Effector memory CD8-positive, alpha-beta T cell (primary cell): ENCODE data around the gene KLHL22.
"Not testable (repeated sequence)": the region's sequence is repeated elsewhere in the genome, so short reads cannot be mapped to it uniquely, and the experiment has no call there.

Experiments
- ATAC-seq: fragments of 150-1000 bp; cut with Tn5 transposase; replicated peaks from 2 replicates; pipeline ENCODE4 v1.10.0; 2021; ENCODE audit warnings: mild to moderate bottlenecking, moderate library complexity
- DNase-seq, 3 experiments: peaks; one replicate each; pipeline ENCODE4 v3.0.0; 2021
- H3K27ac Mint-ChIP-seq, 2 donors: one replicate each; pipeline ENCODE4 v1.8.0; 2022; ENCODE audit warnings: mild to moderate bottlenecking in 2 of 2, mixed read lengths in 2 of 2, moderate library complexity in 2 of 2
- H3K27me3 Mint-ChIP-seq, 2 donors: one replicate each; pipeline ENCODE4 v1.8.0; 2022; ENCODE audit warnings: mixed read lengths in 2 of 2
- H3K36me3 Mint-ChIP-seq: one replicate; pipeline ENCODE4 v1.8.0; 2022; ENCODE audit warnings: mild to moderate bottlenecking, moderate library complexity, mixed read lengths; ENCODE audit not compliant: insufficient read depth
- H3K4me1 Mint-ChIP-seq, 2 donors: one replicate each; pipeline ENCODE4 v1.8.0; 2022; ENCODE audit warnings: low read depth in 2 of 2, mixed read lengths in 2 of 2
- H3K4me3 Mint-ChIP-seq, 2 donors: one replicate each; pipeline ENCODE4 v1.8.0; 2022; ENCODE audit warnings: mild to moderate bottlenecking in 2 of 2, mixed read lengths in 2 of 2, moderate library complexity in 2 of 2
- H3K9me3 Mint-ChIP-seq, 2 donors: one replicate each; pipeline ENCODE4 v1.8.0; 2022; ENCODE audit warnings: mixed read lengths in 2 of 2
- total RNA-seq, 9 experiments: gene quantifications; one replicate each; lab custom pipeline; 2026; lab: John Stamatoyannopoulos, UW

Gene KLHL22, protein sequence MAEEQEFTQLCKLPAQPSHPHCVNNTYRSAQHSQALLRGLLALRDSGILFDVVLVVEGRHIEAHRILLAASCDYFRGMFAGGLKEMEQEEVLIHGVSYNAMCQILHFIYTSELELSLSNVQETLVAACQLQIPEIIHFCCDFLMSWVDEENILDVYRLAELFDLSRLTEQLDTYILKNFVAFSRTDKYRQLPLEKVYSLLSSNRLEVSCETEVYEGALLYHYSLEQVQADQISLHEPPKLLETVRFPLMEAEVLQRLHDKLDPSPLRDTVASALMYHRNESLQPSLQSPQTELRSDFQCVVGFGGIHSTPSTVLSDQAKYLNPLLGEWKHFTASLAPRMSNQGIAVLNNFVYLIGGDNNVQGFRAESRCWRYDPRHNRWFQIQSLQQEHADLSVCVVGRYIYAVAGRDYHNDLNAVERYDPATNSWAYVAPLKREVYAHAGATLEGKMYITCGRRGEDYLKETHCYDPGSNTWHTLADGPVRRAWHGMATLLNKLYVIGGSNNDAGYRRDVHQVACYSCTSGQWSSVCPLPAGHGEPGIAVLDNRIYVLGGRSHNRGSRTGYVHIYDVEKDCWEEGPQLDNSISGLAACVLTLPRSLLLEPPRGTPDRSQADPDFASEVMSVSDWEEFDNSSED
- total RNA-seq, result 10.6 to 47.9 (median 15.8) reads per million in 9 experiments

DNA sequence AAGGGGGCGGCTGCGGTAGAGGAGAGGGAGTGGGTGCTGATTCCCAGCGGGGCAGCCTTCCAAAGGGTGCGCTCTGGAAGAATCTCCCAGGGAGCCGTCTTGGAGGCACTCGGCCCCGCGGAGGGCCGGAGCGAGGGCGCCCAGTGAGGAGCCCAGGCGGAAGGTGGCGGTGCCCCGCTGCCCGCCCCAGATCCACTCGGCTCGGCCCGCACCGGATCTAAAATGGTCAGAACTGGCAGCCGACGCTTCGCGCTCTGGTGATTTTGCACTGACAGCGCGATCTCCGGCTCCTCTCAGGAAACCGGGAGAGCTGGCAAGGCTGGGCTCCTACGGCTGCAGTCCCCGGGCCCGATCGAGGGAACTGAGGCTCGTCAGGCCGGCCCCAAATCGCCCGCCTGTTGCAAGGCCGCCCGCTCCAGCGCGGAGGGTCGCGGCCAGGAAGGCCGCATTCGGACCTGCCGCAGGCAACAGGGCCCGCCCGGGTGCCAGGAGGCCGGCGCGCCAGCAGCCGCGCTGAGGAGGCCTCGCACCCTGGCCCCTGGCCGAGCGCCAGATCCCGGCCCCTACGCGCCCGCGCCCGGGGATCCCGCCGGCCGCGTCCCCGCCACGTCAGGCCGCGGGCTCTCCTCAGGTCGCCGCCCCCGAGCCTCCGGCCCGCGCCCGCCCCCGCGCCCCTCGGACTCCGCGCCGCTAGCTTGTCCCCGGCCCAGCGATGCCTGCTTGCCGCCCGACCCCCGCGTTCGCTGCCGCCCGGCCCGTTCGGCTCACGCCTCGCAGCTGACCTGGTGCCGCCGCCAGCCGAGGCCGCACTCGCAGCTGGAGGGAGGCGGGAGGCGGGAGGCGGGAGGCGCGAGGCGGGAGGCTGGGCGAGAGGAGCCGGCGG, at the start of gene KLHL22:
Gene KLHL22 (minus strand): TSS at position 818 of the 883 bp plus-strand sequence. CDS start 6,584 bp downstream, outside the sequence.
- Mint-ChIP-seq H3K36me3 (peaks cover 7% of the 10 kb centered on the region), H3K27ac (peak within 1 kb of the TSS; percentile 90 to 94), H3K27me3 (no peaks in the 10 kb centered on the region), H3K4me3 (peak within 1 kb of the TSS; percentile 91 to 93), H3K4me1 (peaks cover 19 to 42% of the 10 kb centered on the region in 2 donors), H3K9me3 (no peaks in the 10 kb centered on the region)
- peak in 1 of 3 experiments; percentile 13 for DNase-seq
- ATAC-seq, result peak; percentile 18

DNA sequence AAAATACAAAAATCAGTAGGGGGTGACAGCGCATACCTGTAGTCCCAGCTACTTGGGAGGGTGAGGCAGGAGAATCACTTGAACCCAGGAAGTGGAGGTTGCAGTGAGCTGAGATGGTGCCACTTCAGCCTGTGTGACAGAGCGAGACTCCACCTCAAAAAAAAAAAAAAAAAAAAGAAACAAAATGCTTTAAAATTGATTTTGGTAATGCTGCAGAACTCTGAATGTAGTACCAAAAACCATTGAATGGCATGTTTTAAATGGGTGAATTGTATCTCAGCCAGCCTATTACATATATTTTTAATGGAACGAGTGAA, 49.7 kb upstream of the KLHL22 start:
- H3K4me3 Mint-ChIP-seq, result not testable (repeated sequence)
- H3K36me3 Mint-ChIP-seq, result peaks cover 55% of the 10 kb centered on the region

DNA sequence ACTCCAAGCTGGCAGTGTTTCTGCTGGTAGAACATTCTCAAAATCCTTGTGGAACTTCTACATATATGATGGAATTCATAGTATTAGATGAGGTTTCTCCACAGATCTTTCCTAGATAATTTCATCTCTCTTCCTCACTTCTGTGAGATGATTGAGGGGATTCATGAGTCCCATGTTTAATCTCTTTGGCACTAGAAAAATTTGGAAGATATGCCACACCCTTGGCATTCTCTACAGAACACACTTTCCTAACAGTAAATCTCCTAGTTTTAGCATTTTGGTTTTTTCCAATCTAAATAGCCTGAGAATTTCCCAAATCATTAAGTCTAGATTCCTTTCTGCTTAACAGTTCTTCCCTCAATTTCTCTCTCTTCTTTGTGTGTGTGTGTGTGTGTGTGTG, 47.1 kb upstream of the KLHL22 start:
- peak overlapping the region; percentile 67 to 85 for H3K27ac Mint-ChIP-seq
- peak overlapping the region in 1 of 2 donors; percentile 3 for H3K4me3 Mint-ChIP-seq
- H3K36me3 Mint-ChIP-seq, result peaks cover 72% of the 10 kb centered on the region

More for the DNA sequence above, 49.7 kb upstream of the KLHL22 start:
- not testable (repeated sequence) for H3K27me3 Mint-ChIP-seq, DNase-seq, H3K9me3 Mint-ChIP-seq, ATAC-seq
- Mint-ChIP-seq H3K27ac (peak overlapping the region; percentile 85 to 91), H3K4me1 (peaks cover 38 to 51% of the 10 kb centered on the region in 2 donors)

DNA sequence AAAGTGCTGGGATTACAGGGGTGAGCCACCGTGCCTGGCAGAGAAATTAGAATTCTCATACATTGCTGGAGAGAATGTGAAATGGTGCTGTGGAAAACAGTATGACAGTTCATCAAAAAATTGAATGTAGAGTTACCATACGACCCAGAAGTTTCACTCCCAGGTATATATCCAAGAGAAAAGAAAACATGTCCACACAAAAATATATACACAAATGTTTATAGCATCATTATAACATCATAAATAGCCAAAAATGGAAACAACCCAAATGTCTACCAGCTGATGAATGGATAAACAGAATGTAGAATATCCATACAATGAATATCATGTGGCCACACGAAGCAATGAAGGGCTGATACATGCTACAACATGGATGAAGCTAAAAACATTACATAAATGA, 46.5 kb upstream of the KLHL22 start:
- H3K9me3 Mint-ChIP-seq, result no peaks in the 10 kb centered on the region
- no peaks in the 10 kb centered on the region for H3K27me3 Mint-ChIP-seq
- DNase-seq (no peak), ATAC-seq (no peak)
- H3K36me3 Mint-ChIP-seq, result peaks cover 77% of the 10 kb centered on the region
- peaks cover 20 to 32% of the 10 kb centered on the region in 2 donors for H3K4me1 Mint-ChIP-seq
- no peak overlapping the region for H3K4me3 Mint-ChIP-seq
- H3K27ac Mint-ChIP-seq, result peak overlapping the region in 1 of 2 donors; percentile 67

More for the DNA sequence above, 47.1 kb upstream of the KLHL22 start:
- Mint-ChIP-seq H3K4me1 (peaks cover 20 to 30% of the 10 kb centered on the region in 2 donors), H3K9me3 (no peaks in the 10 kb centered on the region), H3K27me3 (no peaks in the 10 kb centered on the region)
- ATAC-seq, result no peak
- no peak for DNase-seq

DNA sequence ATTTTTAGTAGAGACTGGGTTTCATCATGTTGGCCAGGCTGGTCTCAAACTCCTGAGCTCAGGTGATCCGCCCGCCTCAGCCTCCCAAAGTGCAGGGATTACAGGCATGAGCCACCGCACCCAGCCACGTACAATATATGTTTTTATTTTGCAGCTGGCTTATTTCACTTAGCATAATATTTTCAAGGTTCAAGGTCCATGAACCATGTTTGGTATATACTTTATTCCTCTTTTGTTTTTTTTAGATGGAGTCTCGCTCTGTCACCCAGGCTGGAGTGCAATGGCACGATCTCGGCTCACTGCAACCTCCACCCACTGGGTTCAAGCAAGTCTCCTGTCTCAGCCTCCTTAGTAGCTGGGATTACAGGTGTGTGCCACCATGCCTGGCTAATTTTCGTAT, 43.3 kb upstream of the KLHL22 start:
- not testable (repeated sequence) for H3K27ac Mint-ChIP-seq, ATAC-seq, H3K27me3 Mint-ChIP-seq, DNase-seq, H3K4me3 Mint-ChIP-seq, H3K9me3 Mint-ChIP-seq
- peaks cover 69% of the 10 kb centered on the region for H3K36me3 Mint-ChIP-seq
- peaks cover 13 to 21% of the 10 kb centered on the region in 2 donors for H3K4me1 Mint-ChIP-seq

DNA sequence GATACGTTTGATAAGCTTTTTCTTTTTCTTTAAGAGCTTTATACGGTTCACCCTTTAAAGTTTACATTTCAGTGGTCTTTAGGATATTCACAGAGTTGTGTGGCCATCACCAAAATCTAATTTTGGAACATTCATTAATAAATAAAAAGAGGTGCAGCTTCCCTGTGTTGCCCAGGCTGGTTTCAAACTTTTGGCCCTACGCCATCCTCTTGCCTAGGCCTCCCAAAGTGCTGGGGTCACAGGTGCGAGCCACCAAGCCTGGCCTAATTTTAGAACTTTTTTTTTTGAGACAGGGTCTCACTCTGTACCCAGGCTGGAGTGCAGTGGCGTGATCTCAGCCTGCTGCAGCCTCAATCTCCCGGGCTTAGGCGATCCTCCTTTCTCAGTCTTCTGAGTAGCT, 42.4 kb upstream of the KLHL22 start:
- Mint-ChIP-seq H3K36me3 (peaks cover 60% of the 10 kb centered on the region), H3K4me1 (peaks cover 18 to 29% of the 10 kb centered on the region in 2 donors), H3K27ac (no peak overlapping the region), H3K9me3 (no peaks in the 10 kb centered on the region), H3K4me3 (no peak overlapping the region), H3K27me3 (no peaks in the 10 kb centered on the region)
- ATAC-seq (no peak), DNase-seq (no peak)

DNA sequence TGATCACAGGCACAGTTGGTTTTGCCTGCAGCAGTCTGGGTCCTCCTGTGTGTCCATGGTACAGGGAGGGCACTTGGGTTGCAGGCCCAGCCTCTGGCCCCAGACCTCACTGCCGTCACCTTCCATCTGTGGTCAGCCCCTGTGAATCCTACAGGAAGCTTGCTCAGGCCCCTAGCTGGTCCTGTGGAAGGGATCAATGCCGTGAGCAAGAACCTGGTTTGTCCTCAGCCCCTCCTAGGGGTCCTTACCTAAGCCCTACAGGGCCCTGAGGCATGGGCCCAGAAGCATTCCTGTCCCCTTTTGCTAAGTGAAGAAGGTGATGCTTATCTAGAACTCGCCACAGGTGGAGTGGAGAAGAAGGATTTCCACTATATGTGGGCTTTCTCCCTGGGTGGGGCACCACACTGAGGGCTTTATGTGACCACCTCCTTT, 41.7 kb upstream of the KLHL22 start:
- Mint-ChIP-seq H3K27ac (peak overlapping the region in 1 of 2 donors; percentile 91), H3K4me1 (peaks cover 22 to 31% of the 10 kb centered on the region in 2 donors), H3K4me3 (no peak overlapping the region)

DNA sequence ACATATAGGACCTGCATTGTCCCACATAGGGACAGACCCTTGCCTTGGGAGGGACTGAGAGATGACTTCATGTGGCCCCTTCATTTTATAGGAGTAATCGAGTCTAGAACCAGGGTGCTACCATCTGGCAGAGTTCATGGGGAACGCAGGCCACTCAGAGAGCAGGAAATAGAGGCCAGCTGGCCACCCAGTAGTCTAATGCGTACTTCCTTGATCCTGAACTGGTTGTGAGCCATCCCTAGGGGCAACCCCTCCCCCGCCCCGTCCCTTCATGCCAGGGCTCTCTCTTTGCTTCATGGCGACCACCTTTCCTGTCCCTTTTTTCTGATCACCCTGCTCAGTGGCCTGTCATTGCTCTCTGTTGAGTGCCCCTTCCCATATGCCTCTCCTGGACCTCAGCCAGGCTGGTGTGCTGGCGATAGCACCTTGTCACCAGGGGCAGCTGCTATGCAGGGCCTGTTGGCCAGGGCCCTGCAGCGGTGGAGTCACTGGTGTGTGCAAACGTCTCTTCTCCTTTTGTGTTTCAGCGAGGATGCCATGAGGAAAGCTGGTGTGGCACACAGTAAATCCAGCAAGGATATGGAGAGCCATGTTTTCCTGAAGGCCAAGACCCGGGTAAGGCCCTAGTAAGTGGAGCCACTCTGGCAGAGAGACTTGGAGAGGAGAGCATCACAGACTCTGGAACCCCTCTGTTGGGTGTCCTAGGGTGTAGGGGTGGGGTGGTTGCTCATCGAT, 41.2 kb upstream of the KLHL22 start:
- Mint-ChIP-seq H3K4me3 (no peak overlapping the region), H3K27ac (peak overlapping the region; percentile 10 to 91), H3K4me1 (peaks cover 27 to 37% of the 10 kb centered on the region in 2 donors), H3K27me3 (no peaks in the 10 kb centered on the region), H3K36me3 (peaks cover 49% of the 10 kb centered on the region), H3K9me3 (no peaks in the 10 kb centered on the region)
- no peak for DNase-seq
- ATAC-seq, result no peak

More for the DNA sequence above, 41.7 kb upstream of the KLHL22 start:
- peaks cover 55% of the 10 kb centered on the region for H3K36me3 Mint-ChIP-seq
- ATAC-seq (no peak), DNase-seq (no peak)
- no peaks in the 10 kb centered on the region for H3K9me3 Mint-ChIP-seq
- no peaks in the 10 kb centered on the region for H3K27me3 Mint-ChIP-seq

DNA sequence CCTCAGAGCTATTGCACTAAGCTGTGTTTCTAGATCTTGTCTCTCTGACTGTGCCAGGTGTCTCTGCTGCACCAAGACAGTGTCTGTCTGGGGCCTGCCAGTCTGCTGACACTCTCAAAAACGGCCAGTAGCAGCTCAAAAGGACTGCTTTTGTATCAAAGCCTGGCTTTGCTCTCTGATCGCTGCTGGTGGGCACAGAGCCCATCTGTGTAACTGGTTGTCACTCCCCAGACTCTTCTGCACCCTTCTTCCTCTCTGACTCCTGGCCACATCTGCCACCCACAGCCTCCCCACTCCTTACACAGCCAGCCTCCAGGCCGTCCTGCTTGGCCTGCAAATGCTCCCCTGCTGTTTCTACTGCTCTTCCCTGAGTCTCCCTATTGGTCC, 38.3 kb upstream of the KLHL22 start:
- no peak for DNase-seq
- Mint-ChIP-seq H3K9me3 (no peaks in the 10 kb centered on the region), H3K27ac (peak overlapping the region; percentile 91 to 93), H3K27me3 (no peaks in the 10 kb centered on the region), H3K4me1 (peaks cover 41 to 50% of the 10 kb centered on the region in 2 donors), H3K36me3 (peaks cover 31% of the 10 kb centered on the region), H3K4me3 (peak overlapping the region; percentile 8 to 52)
- no peak for ATAC-seq

DNA sequence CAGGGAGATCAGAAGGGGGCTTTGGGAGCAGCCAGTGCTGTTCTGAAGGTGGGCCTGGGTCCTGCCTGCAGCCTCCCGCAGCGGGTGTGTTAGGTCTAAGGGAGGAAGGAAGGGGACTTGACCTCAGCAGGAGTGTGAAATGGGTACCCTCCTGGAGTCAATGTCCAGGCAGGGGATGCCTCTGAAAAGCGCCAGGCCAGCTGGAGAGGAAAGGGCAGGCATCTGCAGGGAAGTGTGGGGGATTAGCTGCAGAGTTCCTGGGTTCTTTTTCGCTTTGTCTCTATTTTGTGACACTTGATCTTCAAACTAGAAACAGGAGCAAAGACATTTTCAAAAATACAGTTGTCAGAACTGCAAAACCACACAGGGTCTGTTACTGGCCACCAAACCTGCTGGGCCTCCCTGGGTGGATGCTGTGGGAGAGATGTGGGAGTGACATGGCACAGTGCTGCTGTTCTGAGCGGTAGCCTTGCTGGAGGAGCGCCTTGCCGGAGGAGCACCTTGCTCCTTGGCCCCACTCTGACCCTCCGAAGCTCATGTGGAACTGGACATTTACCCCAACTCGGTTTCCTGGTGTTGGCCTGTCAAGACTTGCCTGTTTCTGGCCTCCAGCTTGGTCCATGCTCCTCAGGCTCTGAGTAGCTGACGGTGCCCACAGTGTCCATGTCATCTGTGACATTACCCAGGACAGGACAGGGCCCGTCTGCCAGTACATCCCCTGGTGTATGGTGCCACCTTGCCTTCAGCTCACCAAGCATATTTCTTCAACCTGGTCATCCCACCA, 37.7 kb upstream of the KLHL22 start:
- peaks cover 27% of the 10 kb centered on the region for H3K36me3 Mint-ChIP-seq
- peaks cover 41 to 52% of the 10 kb centered on the region in 2 donors for H3K4me1 Mint-ChIP-seq
- H3K4me3 Mint-ChIP-seq, result peak overlapping the region; percentile 33 to 48
- peak overlapping the region; percentile 91 to 93 for H3K27ac Mint-ChIP-seq
- no peaks in the 10 kb centered on the region for H3K27me3 Mint-ChIP-seq
- DNase-seq, result no peak
- no peaks in the 10 kb centered on the region for H3K9me3 Mint-ChIP-seq
- no peak for ATAC-seq

DNA sequence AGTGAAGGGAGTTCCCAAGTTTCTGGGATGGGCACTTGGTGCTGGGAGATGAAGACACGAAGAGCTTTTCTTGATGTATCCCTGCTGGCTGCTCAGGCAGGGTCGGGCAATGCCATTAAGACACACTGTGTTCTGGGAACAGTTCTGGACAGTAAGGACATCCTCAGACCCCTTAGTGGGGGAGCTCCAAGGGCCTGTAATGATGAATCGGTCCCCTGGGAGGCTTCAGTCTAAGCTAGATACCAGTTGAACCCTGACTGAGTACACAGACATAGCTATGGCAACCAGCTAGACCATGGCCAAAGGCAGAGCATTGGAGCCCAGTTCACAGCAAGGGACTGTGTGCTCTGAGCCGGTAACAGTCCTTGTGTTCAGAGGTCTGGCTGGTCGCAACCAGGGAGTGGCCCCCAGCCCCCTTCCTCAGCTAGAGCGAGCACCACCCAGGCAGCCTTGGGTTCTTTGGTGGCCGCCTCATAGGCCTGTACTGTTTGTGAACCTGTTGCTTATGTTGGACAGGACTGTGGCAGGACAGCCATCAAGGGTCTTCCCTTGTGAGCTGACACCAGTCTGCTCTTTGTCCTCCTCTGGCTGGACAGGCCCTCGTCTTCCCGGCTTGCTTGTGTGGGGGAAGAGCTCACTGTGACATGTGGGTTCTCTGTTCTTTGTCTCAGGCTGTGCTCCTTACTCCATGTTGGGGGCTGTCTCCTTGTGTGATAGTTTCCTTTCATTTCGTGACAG, 36.8 kb upstream of the KLHL22 start:
- Mint-ChIP-seq H3K36me3 (peaks cover 25% of the 10 kb centered on the region), H3K4me1 (peaks cover 46 to 58% of the 10 kb centered on the region in 2 donors), H3K27ac (peak overlapping the region; percentile 91 to 93)

More for the DNA sequence above, 36.8 kb upstream of the KLHL22 start:
- Mint-ChIP-seq H3K4me3 (peak overlapping the region; percentile 33 to 54), H3K9me3 (no peaks in the 10 kb centered on the region), H3K27me3 (no peaks in the 10 kb centered on the region)
- ATAC-seq (no peak), DNase-seq (no peak)
